Smooth muscle cell (in vitro differentiated cells): ENCODE data around the gene OGA. TPM values are rescaled to one million over a fixed set of nuclear protein-coding genes. Genes with fewer than 3 reads are reported as not detected.

Experiments
- DNase-seq: peaks from one replicate; lab custom pipeline; 2025; ENCODE audit not compliant: unreplicated experiment; lab: John Stamatoyannopoulos, UW
- H2AFZ ChIP-seq: fragments of 200-600 bp; sonication (generic); 2 replicates; pipeline ENCODE4 v1.6.0; 2016; ENCODE audit warnings: antibody characterized with exemption, low read depth, mild to moderate bottlenecking
- H3F3A ChIP-seq: fragments of 200-600 bp; sonication (generic); 2 replicates; pipeline ENCODE4 v1.6.0; 2017; ENCODE audit warnings: antibody characterized with exemption, low read depth
- H3K27ac ChIP-seq: fragments of 200-600 bp; sonication (generic); 2 replicates; pipeline ENCODE4 v1.5.1; 2016; ENCODE audit warnings: low read depth, mild to moderate bottlenecking
- H3K27me3 ChIP-seq: fragments of 200-600 bp; sonication (generic); 2 replicates; pipeline ENCODE4 v1.6.1; 2016; ENCODE audit warnings: low read depth, mild to moderate bottlenecking
- H3K36me3 ChIP-seq: fragments of 200-600 bp; sonication (generic); 2 replicates; pipeline ENCODE4 v1.5.1; 2016; ENCODE audit warnings: low read depth
- H3K4me1 ChIP-seq: fragments of 200-600 bp; sonication (generic); 2 replicates; pipeline ENCODE4 v1.5.1; 2016; ENCODE audit warnings: low read depth
- H3K4me2 ChIP-seq: fragments of 200-600 bp; sonication (generic); 2 replicates; pipeline ENCODE4 v1.6.0; 2016; ENCODE audit warnings: mild to moderate bottlenecking
- H3K4me3 ChIP-seq: fragments of 200-600 bp; sonication (generic); 2 replicates; pipeline ENCODE4 v1.5.1; 2016; ENCODE audit warnings: mild to moderate bottlenecking
- H3K79me2 ChIP-seq: fragments of 200-600 bp; sonication (generic); 2 replicates; pipeline ENCODE4 v1.6.0; 2016; ENCODE audit warnings: low read depth, mild to moderate bottlenecking
- H3K9ac ChIP-seq: fragments of 200-600 bp; sonication (generic); 2 replicates; pipeline ENCODE4 v1.6.0; 2016; ENCODE audit warnings: low read depth
- H3K9me3 ChIP-seq: fragments of 200-600 bp; sonication (generic); replicated peaks from 2 replicates; pipeline ENCODE4 v1.5.1; 2016; ENCODE audit warnings: low read depth
- H4K20me1 ChIP-seq: fragments of 200-600 bp; sonication (generic); 2 replicates; pipeline ENCODE4 v1.6.0; 2016; ENCODE audit warnings: low read depth
- CTCF ChIP-seq: fragments of 200-600 bp; sonication (generic); IDR thresholded peaks from 2 replicates; pipeline ENCODE4 v1.5.1; 2017; ENCODE audit warnings: borderline replicate concordance, mild to moderate bottlenecking, antibody characterized with exemption; ENCODE audit not compliant: insufficient read depth, poor library complexity, severe bottlenecking
- WGBS: methylation state at CpG from one replicate; pipeline ENCODE4 v1.1.7; 2016; ENCODE audit warnings: low lambda C conversion rate; 5-methylcytosine and 5-hydroxymethylcytosine counted together
- polyA plus RNA-seq: library from polyadenylated mRNA; unstranded; fragments of >200 nt; fragmentation: Nextera tagmentation; extraction: Ambion mirVana; gene quantifications from 2 replicates; pipeline ENCODE4 v1.2.1, GENCODE V29; 2016
- total RNA-seq: library from RNA; depleted of rRNA; stranded (reverse); fragments of >200 nt; gene quantifications from 2 replicates; pipeline ENCODE4 v1.2.3, GENCODE V29; 2014

The OGA gene
- total and polyA plus RNA-seq, 2 experiments from 2014 or later = 54.8 to 98.6 TPM

GRCh38 chr10:101773923-101774588, 44.2 kb downstream of the OGA start:
- peaks cover 31% of the 10 kb centered on the region for H3K4me1 ChIP-seq
- H3K27ac ChIP-seq = no peak overlapping the region
- H3K36me3 ChIP-seq = no peaks in the 10 kb centered on the region
- TF ChIP-seq CTCF = no peak
- H3K9me3 ChIP-seq = no peaks in the 10 kb centered on the region
- DNase-seq = no peak
- no peaks in the 10 kb centered on the region for H3F3A ChIP-seq
- H2AFZ ChIP-seq = no peak overlapping the region
- H3K27me3 ChIP-seq = peaks cover 76% of the 10 kb centered on the region
- H4K20me1 ChIP-seq = peaks cover 31% of the 10 kb centered on the region
- no peak overlapping the region for H3K4me2 ChIP-seq
- no peak overlapping the region for H3K9ac ChIP-seq
- WGBS = 39% methylated on average over 13 of the region's 13 CpGs
- no peaks in the 10 kb centered on the region for H3K79me2 ChIP-seq
- no peak overlapping the region for H3K4me3 ChIP-seq

- DNase-seq = no peak
- Histone ChIP-seq H3K27ac (no peak overlapping the region), H3K9me3 (no peaks in the 10 kb centered on the region), H3F3A (no peaks in the 10 kb centered on the region), H2AFZ (no peak overlapping the region), H3K4me2 (no peak overlapping the region), H3K9ac (no peak overlapping the region), H4K20me1 (peaks cover 22% of the 10 kb centered on the region), H3K79me2 (no peaks in the 10 kb centered on the region), H3K4me3 (no peak overlapping the region), H3K27me3 (peaks cover 67% of the 10 kb centered on the region), H3K4me1 (peaks cover 34% of the 10 kb centered on the region), H3K36me3 (no peaks in the 10 kb centered on the region)
- TF ChIP-seq CTCF = no peak
- 47% methylated on average over 20 of the region's 21 CpGs for WGBS
Observed at GRCh38 chr10:101772895-101773761, 45.1 kb downstream of the OGA start.

GRCh38 chr10:101772017-101772894, 46.0 kb downstream of the OGA start:
- Histone ChIP-seq H3K79me2 (no peaks in the 10 kb centered on the region), H3K27ac (no peak overlapping the region), H3K36me3 (no peaks in the 10 kb centered on the region), H3F3A (no peaks in the 10 kb centered on the region), H3K9ac (no peak overlapping the region), H3K4me2 (no peak overlapping the region), H3K9me3 (no peaks in the 10 kb centered on the region), H3K4me1 (peaks cover 37% of the 10 kb centered on the region), H3K4me3 (no peak overlapping the region), H2AFZ (no peak overlapping the region), H4K20me1 (peaks cover 13% of the 10 kb centered on the region), H3K27me3 (peaks cover 62% of the 10 kb centered on the region)
- TF ChIP-seq CTCF = no peak
- no peak for DNase-seq
- WGBS = 92% methylated on average over 6 of the region's 6 CpGs
